Measurements from ENCODE around the gene TSEN54. TPM values are rescaled to one million over a fixed set of nuclear protein-coding genes. Genes with fewer than 3 reads are reported as not detected.

Gene TSEN54
- total RNA-seq, 1 donor from 2014 or later = 21.0 TPM

DNA sequence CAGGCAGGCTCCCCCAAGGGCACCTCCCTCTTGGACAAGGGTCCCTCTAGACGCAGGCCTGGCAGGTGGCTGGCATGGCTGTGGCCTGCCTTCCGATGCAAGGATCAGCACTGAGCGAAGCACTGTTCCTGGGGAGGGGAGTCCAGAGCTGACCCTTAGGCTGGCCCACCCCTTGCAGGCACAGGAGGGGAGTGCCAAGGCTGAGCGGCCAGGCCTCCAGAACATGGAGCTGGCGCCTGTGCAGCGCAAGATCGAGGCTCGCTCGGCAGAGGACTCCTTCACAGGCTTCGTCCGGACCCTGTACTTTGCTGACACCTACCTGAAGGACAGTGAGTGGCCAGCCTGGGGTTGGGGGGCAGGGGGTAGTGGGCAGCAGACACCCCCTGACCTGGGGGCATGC, 54.4 kb downstream of the TSEN54 start:
- peak overlapping the region; percentile 92 for H3K27ac Mint-ChIP-seq
- DNase-seq = no peak
- H3K36me3 Mint-ChIP-seq (ENCODE audit: low read depth) = peaks cover 1% of the 10 kb centered on the region
- intact Hi-C loops (cut with micrococcal nuclease) = loop anchor here (1.0 to 2.0 kb wide), 3 partner anchors 19 to 54 kb away; partner anchors contain the start of genes LLGL2 and TSEN54
- H3K27me3 Mint-ChIP-seq = no peaks in the 10 kb centered on the region
- TF ChIP-seq, protein P1, sequence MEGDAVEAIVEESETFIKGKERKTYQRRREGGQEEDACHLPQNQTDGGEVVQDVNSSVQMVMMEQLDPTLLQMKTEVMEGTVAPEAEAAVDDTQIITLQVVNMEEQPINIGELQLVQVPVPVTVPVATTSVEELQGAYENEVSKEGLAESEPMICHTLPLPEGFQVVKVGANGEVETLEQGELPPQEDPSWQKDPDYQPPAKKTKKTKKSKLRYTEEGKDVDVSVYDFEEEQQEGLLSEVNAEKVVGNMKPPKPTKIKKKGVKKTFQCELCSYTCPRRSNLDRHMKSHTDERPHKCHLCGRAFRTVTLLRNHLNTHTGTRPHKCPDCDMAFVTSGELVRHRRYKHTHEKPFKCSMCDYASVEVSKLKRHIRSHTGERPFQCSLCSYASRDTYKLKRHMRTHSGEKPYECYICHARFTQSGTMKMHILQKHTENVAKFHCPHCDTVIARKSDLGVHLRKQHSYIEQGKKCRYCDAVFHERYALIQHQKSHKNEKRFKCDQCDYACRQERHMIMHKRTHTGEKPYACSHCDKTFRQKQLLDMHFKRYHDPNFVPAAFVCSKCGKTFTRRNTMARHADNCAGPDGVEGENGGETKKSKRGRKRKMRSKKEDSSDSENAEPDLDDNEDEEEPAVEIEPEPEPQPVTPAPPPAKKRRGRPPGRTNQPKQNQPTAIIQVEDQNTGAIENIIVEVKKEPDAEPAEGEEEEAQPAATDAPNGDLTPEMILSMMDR (IDR thresholded peaks at IDR 0.05) = no peak
- ChIA-PET CTCF (interaction anchor here (0.8 to 1.6 kb wide), 4 partner anchors 18 to 281 kb away, joined by 3 to 9 read pairs (median 3); partner anchors contain the start of genes SLC25A19 and TSEN54), POLR2A (interaction anchor here (1.0 to 2.4 kb wide), 10 partner anchors 10 to 209 kb away, joined by 3 to 29 read pairs (median 6); partner anchors contain the start of genes LLGL2, MYO15B, TMEM94 and TSEN54)
- no peak for ATAC-seq (ENCODE audit: low read depth)
- H3K4me3 Mint-ChIP-seq = no peak overlapping the region
- peaks cover 27% of the 10 kb centered on the region for H3K4me1 Mint-ChIP-seq
- no peaks in the 10 kb centered on the region for H3K9me3 Mint-ChIP-seq

DNA sequence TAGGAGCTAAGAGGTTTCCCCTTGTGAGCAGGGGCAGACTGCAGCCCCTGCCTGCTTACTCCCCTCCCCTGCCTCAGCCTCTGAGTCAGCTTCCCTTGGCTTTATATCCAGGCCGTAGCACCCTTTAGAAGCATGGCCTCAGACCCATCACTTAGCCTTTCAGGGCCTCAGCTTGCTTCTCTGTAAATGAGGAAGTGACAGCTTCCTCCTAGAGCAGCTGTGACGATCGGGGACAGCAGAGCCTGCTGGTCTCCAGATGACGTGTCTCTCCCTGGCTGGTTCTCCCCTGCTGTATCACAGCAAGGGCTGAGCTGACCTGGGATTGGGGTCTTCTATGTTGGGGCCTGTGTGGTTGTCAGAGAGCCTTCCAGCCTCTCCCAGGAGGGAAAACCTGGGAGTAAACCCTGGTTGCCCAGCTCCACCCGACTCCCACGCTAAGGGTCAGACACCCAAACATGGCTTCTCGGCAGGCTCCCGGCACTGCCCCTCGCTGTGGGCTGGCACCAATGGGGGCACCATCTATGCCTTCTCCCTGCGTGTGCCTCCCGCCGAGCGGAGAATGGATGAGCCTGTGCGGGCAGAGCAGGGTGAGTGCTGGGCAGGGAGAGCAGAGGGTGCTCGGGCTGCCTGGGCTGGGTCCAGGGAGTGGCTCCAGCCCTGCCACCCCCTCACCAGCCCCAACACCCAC, 55.0 kb downstream of the TSEN54 start:
- ATAC-seq (ENCODE audit: low read depth) = peak; percentile 98
- Mint-ChIP-seq H3K27ac (peak overlapping the region; percentile 92), H3K4me1 (peaks cover 22% of the 10 kb centered on the region), H3K4me3 (peak overlapping the region; percentile 64), H3K36me3 (ENCODE audit: low read depth) (peaks cover 1% of the 10 kb centered on the region), H3K9me3 (no peaks in the 10 kb centered on the region), H3K27me3 (no peaks in the 10 kb centered on the region)
- TF ChIP-seq, protein P1 (IDR thresholded peaks at IDR 0.05) = no peak
- ChIA-PET CTCF (interaction anchor here (0.8 to 1.6 kb wide), 4 partner anchors 17 to 282 kb away, joined by 3 to 9 read pairs (median 3); partner anchors contain the start of genes SLC25A19 and TSEN54), POLR2A (interaction anchor here (0.5 to 2.4 kb wide), 14 partner anchors 9 to 433 kb away, joined by 3 to 29 read pairs (median 6); partner anchors contain the start of genes LLGL2, MYO15B, TMEM94 and TSEN54)
- peak; percentile 56 for DNase-seq
- intact Hi-C loops (cut with micrococcal nuclease) = loop anchor here (1.0 to 2.0 kb wide), 3 partner anchors 18 to 55 kb away; partner anchors contain the start of genes LLGL2 and TSEN54

DNA sequence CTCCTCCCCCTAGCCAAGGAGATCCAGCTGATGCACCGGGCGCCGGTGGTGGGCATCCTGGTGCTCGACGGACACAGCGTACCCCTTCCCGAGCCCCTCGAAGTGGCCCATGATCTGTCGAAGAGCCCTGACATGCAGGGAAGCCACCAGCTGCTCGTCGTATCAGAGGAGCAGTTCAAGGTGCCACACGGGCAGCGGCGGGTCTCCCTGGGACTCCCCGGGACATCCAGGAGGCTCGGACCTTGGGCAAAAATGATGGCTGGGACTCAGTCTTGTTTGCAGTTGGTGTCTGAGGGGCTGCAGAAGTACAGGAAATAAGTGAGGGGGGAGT, 55.5 kb downstream of the TSEN54 start:
- POLR2A ChIA-PET = interaction anchor here (0.6 to 2.4 kb wide), 9 partner anchors 9 to 301 kb away, joined by 3 to 29 read pairs (median 8); partner anchors contain the start of genes LLGL2, MYO15B, TMEM94 and TSEN54
- H3K4me1 Mint-ChIP-seq = peaks cover 17% of the 10 kb centered on the region

DNA sequence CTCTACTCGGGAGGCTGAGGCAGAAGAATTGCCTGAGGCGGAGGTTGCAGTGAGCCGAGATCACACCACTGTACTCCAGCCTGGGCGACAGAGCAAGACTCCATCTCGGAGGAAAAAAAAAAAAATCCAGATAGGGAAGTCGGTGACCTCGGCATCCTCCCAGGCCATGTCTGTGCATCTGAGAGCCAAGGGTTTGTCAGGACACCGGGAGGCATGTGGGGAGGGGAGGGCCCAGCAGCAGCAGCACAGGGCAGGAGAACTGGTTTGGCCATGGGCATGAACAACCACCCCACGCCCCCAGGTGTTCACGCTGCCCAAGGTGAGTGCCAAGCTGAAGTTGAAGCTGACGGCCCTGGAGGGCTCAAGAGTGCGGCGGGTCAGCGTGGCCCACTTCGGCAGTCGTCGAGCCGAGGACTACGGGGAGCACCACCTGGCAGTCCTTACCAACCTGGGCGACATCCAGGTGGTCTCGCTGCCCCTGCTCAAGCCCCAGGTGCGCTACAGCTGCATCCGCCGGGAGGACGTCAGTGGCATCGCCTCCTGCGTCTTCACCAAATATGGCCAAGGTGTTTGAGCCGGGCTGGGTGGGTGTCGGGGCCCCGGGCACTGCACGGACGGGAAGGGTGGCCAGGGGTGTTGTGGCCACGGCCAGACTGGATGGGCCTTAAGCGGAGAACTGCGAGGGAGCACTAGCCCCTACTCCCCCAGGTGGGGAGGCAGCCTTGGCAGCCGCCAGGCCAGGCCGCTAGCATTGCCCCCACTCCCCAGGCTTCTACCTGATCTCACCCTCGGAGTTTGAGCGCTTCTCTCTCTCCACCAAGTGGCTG, 56.6 kb downstream of the TSEN54 start:
- ATAC-seq (ENCODE audit: low read depth) (no peak), DNase-seq (no peak)
- Mint-ChIP-seq H3K27me3 (no peaks in the 10 kb centered on the region), H3K36me3 (ENCODE audit: low read depth) (peaks cover 1% of the 10 kb centered on the region), H3K9me3 (no peaks in the 10 kb centered on the region), H3K4me1 (peaks cover 14% of the 10 kb centered on the region), H3K4me3 (no peak overlapping the region), H3K27ac (no peak overlapping the region)
- intact Hi-C loops (cut with micrococcal nuclease) = no loop called here
- CTCF ChIA-PET = no interaction called here
- POLR2A ChIA-PET = interaction anchor here (0.7 to 0.8 kb wide), 2 partner anchors 177 to 329 kb away, joined by 3 read pairs; no protein-coding TSS in a partner anchor
- TF ChIP-seq, protein P1 (IDR thresholded peaks at IDR 0.05) = no peak

More for the DNA sequence above, 55.5 kb downstream of the TSEN54 start:
- Mint-ChIP-seq H3K9me3 (no peaks in the 10 kb centered on the region), H3K27me3 (no peaks in the 10 kb centered on the region), H3K36me3 (ENCODE audit: low read depth) (peaks cover 1% of the 10 kb centered on the region), H3K4me3 (no peak overlapping the region), H3K27ac (no peak overlapping the region)
- ATAC-seq (ENCODE audit: low read depth) = no peak
- intact Hi-C loops (cut with micrococcal nuclease) = loop anchor here (1.0 to 2.0 kb wide), 3 partner anchors 17 to 56 kb away; partner anchors contain the start of genes LLGL2 and TSEN54
- no peak for DNase-seq
- TF ChIP-seq, protein P1 (IDR thresholded peaks at IDR 0.05) = no peak
- CTCF ChIA-PET = interaction anchor here (1.1 to 1.6 kb wide), 3 partner anchors 17 to 282 kb away, joined by 3 to 9 read pairs (median 3); partner anchors contain the start of gene SLC25A19
